AG09309 (cell line): ENCODE results near the gene SERTAD3.

ENCODE experiments used
- DNase-seq: peaks from one replicate; pipeline ENCODE4 v3.0.0-alpha.2; 2010; ENCODE audit warnings: low read depth
- H3K4me3 ChIP-seq: 2 replicates; pipeline ENCODE4 v1.5.1; 2011; ENCODE audit warnings: mild to moderate bottlenecking, low read depth, low read length, moderate library complexity; ENCODE audit not compliant: control insufficient read depth
- TF ChIP-seq, protein P1 (sequence below): IDR thresholded peaks from 2 replicates; pipeline ENCODE4 v1.5.1; 2011; ENCODE audit warnings: mild to moderate bottlenecking, low read depth, low read length, inconsistent platforms; ENCODE audit not compliant: insufficient read depth, control insufficient read depth; ENCODE audit errors: missing control alignments

SERTAD3 gene

GRCh38 chr19:40419066-40419612, 25.0 kb downstream of the SERTAD3 start:
- H3K4me3 ChIP-seq, result no peak overlapping the region
- DNase-seq, result no peak
- TF ChIP-seq, protein P1, sequence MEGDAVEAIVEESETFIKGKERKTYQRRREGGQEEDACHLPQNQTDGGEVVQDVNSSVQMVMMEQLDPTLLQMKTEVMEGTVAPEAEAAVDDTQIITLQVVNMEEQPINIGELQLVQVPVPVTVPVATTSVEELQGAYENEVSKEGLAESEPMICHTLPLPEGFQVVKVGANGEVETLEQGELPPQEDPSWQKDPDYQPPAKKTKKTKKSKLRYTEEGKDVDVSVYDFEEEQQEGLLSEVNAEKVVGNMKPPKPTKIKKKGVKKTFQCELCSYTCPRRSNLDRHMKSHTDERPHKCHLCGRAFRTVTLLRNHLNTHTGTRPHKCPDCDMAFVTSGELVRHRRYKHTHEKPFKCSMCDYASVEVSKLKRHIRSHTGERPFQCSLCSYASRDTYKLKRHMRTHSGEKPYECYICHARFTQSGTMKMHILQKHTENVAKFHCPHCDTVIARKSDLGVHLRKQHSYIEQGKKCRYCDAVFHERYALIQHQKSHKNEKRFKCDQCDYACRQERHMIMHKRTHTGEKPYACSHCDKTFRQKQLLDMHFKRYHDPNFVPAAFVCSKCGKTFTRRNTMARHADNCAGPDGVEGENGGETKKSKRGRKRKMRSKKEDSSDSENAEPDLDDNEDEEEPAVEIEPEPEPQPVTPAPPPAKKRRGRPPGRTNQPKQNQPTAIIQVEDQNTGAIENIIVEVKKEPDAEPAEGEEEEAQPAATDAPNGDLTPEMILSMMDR, result no peak

GRCh38 chr19:40418040-40418439, 26.1 kb downstream of the SERTAD3 start:
- no peak for DNase-seq
- H3K4me3 ChIP-seq, result no peak overlapping the region
- TF ChIP-seq, protein P1, result no peak

DNA sequence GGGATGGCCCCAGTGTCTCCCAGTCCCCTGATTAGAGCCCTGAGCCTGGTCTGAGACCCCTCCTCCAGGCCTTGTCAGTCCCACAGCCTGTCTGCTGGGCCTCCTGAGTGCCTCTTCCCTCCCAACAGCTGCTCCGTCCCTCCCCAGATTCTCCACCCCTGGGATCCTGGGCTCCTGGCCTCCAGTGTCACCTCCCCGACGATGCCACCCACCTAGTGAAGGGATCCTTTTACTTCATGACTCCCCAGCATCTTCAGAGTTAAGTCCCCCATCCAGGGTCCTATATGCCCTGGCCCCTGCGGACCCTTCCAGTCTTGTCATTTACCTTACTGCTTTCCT, 26.5 kb downstream of the SERTAD3 start:
- TF ChIP-seq, protein P1, result no peak
- no peak for DNase-seq
- H3K4me3 ChIP-seq, result no peak overlapping the region

- no peak for DNase-seq
- no peak overlapping the region for H3K4me3 ChIP-seq
- TF ChIP-seq, protein P1, result no peak
These were observed 27.1 kb downstream of the SERTAD3 start for GRCh38 chr19:40416918-40417642.

GRCh38 chr19:40415768-40416167, 28.4 kb downstream of the SERTAD3 start:
- DNase-seq, result no peak
- TF ChIP-seq, protein P1, result no peak

DNA sequence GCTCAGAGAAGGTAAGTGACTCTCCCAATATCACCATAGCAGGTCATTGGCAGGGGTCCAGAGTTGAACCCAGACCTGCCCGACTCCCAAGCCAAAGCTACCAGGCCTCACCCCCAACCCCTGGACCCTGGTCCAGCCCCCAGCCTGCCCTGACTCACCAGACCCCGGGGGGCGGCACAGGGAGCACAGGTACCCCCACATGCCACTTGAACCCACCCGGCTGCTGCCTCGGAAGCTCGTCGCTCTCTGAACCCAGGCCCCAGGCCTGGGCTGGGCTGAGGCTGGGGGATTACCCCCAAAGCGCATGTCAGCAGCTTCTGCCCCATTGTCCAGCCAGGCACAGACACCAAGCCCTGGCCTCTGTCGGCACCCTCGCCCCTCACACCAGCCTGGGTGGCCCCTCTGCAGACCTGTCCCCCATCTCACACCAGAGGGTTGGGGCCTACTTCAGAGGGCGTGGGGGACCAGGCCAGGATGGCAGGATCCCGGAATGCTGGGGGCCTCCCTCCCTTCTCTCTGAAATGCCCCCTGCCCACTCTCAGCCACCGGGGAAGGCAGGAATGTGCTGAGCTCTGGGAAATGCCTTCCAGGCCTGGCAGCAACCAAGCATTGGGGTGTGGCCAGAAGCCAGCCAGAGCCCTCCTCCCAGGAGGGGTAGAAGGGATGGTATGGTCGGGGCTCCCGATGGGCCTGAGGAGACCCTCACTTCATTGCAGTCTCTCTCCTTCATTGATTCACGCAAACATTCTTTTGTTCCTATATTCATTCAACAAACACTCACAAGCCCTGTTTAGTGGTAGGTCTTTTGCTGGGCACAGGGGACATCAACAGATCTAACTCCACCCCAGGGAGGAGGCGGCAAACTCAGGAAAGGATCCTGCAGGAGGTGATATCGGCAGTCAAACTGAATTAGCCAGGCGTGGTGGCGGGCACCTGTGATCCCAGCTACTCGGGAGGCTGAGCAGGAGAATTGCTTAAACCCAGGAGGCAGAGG, 29.3 kb downstream of the SERTAD3 start:
- TF ChIP-seq, protein P1, result no peak
- no peak for DNase-seq
- H3K4me3 ChIP-seq, result no peak overlapping the region

More at GRCh38 chr19:40415768-40416167, 28.4 kb downstream of the SERTAD3 start:
- no peak overlapping the region for H3K4me3 ChIP-seq
